Measurements from ENCODE around the gene THAP7.
"Not testable (repeated sequence)": the region's sequence is repeated elsewhere in the genome, so short reads cannot be mapped to it uniquely, and the experiment has no call there.

THAP7 gene

DNA sequence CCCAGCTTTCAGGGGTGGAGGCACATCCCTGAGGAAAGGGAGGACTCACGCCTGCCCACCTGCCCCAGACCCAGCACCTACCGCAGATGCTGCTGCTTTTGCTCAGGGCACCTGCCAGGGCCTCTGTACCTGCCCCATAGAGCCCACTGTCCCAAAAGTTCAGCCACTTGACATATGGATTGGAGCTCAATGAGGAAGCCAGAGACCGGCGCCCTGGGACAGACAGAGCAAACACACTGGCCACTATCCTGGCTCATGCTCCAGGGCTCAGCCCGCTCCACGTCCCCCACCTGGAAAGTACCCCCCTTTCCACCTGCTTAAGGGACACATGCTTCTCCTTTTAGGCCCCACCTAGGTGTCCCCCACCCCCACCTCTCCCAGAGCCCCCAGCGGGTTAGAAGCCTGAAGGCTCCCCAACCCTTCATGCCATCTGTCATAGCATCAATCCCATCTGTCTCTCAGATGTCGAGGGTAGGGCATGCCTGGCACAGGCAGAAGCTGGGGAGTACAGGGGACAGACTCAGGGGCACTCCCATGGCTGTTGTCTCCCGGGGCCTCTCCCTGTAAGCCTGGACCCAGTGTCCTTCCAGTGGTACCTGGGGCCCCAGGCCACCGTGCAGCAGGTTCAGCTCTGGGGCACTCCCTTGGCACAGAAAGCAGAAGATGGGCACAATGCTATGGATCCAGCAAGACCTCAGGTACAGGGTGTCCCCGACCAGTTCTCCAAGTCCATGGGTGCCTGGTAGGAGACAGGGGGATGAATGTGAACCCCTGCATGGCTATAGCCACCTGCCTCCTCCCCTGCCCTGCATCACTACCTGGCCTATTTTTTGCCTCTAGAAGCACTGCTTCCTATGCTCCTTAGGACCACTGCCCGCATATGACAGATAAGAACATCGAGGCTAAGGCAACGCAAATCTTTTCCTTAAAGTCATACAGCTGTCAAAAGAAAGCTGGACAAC lies 10.8 kb upstream of the THAP7 start:
- DNase-seq, result no peak

GRCh38 chr22:21010426-21011113 lies 8.7 kb upstream of the THAP7 start:
- no peak for DNase-seq

DNA sequence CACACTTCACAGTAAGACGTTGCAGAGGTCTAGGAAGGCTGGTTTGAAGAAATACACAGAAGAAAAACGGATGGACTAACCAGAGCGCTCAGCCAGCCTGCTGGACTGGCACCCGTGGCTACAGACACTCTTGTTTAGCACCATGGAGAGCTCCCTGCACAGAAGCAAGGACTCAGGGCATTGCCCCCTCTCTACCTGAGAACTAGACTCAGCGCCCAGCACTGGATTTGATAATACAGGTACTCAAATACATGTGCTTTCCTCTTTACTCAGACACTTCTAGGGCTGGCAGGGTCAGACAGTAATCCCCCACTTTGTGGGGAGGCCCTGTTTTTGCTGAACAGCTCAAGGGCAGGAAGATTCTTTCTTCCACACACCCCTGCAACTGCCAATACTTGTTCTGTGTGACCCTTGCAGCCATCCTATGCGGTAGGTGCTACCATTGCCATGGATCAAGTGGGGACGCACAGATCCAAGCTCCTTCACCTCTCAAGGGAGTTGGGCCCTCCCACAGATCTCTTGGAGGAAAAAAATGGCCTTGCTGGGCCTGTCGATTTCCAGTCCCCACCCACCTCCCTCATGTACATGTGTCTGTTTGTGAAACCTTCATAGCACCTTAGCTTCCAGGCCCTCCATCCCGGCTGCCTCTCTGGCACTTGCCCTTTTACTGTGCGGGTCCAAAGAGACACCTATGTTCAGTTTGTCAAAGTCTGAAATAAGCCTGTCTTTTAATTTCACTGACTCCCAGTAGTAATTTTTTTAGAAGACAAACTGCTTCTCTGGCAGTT lies 7.9 kb upstream of the THAP7 start:
- DNase-seq, result no peak

DNA sequence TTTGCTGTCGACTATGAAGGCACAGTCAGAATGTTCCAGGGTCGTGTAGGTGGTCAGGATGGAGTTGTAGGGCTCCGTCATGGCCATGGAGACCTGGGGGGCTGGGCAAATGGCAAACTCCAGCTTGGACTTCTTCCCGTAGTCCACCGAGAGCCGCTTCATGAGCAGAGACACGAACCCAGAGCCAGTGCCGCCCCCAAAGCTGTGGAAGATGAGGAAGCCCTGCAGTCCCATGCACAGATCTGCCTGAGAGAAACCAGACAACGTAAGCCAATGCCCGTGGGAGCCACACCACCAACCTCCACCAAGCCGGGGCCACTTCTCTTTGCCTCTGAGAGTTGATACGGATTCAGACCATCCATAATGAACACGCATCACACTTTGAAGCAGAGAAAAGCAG lies 7.3 kb upstream of the THAP7 start:
- not testable (repeated sequence) for DNase-seq

DNA sequence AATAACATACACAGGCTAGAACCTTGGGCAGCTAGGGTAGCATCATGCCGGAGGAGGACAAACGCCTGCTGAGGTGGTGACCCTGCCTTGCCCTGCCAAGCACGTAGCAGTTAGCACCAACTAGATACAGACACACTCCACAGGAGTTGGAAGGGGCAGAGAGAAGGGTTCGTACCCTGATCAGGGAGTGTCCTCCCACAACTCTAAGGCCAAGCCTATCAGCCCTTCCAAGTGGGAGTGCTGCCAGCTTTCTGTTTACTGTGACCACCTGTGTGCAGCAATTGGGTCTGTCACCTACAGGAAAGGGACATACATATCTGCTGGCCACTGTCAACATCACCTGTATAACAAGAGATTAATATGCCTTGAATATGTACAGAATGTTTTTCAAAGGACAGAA lies 1.9 kb upstream of the THAP7 start:
- no peak for DNase-seq

- no peak for DNase-seq
Observed at GRCh38 chr22:21000987-21001600, 824 bp downstream of the THAP7 start.

DNA sequence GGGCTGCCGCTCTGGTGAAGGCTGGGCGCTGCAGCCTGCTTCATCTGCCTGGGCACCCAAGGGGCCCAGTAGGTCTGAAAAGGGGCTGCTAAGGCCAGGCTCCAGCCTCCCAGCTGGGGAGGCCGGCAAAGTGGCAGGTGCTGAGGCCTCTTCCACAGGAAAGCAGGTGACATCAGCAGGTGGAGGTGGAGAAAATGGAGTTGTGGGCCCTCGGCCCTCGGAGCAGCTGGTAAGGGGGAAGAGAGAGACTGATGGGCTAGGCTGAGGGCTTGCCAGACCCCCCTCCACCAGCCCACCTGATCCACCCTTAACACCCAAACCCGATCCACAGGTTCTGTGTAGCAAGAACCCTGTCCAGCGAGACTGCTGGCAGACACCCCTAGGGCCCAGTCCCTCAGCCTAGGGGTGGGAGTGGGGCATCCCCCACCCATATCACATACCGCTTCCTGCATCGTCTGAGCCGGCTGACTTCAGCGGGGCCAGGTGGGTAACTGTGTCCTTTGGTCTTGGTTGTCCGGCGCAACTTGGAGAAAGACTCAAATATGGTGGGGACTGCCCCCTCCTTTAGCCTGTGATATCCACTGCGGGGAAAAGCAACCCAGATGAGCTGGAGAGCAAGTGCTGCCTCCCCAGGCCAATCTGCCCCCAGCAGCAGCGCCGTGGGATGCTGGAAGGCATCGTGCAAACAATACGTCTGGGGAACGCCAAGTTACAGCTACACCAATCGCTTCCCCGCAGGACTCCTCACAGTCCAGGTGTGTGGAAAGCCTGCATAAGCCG lies 1.5 kb downstream of the THAP7 start:
- DNase-seq, result no peak

DNA sequence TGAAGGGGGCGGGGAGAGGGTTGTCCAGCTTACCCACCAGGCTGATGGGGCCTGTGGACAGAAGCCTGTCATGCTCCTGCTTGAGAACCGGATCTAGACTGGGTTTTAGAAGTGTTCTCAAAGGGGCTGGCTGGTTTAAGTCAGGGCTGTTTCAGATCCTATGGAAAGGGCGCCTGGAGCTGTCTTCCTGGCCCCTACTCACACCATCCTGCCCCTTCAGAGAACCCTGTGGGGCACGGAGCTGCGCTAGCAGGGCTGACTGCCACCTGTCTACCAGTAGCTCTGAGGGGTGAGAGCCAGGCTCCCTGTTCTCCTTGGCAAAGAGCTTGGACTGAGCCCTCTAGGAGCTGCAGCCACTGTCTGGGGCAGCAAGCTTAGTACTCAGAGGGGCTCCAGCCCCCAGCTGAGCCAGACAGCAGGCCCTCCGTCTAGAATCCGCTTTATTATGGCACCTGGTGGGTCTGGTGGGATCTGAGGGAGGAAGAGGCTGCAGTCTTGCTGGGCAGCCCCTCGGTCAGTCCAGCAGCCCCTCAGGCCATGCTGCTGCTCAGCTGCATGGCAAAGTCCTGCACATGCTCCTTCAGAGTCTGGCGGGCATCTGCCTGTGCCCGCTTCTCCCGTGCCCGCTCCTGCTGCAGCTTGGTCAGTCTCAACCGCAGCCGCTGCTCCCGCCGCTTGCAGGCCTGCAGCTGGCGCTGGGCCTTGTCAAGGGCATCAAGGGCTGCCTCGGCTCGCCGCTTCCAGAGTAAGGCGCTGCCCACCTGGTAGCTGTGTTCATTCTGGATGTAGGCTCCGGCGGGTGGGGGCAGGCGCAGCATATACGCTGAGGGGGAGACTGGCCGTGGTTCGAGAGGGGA lies 2.3 kb downstream of the THAP7 start:
- DNase-seq, result no peak

GRCh38 chr22:20998411-20999336 lies 3.2 kb downstream of the THAP7 start:
- DNase-seq, result no peak

- DNase-seq, result no peak
Observed at GRCh38 chr22:20997536-20998257, 4.2 kb downstream of the THAP7 start.

DNA sequence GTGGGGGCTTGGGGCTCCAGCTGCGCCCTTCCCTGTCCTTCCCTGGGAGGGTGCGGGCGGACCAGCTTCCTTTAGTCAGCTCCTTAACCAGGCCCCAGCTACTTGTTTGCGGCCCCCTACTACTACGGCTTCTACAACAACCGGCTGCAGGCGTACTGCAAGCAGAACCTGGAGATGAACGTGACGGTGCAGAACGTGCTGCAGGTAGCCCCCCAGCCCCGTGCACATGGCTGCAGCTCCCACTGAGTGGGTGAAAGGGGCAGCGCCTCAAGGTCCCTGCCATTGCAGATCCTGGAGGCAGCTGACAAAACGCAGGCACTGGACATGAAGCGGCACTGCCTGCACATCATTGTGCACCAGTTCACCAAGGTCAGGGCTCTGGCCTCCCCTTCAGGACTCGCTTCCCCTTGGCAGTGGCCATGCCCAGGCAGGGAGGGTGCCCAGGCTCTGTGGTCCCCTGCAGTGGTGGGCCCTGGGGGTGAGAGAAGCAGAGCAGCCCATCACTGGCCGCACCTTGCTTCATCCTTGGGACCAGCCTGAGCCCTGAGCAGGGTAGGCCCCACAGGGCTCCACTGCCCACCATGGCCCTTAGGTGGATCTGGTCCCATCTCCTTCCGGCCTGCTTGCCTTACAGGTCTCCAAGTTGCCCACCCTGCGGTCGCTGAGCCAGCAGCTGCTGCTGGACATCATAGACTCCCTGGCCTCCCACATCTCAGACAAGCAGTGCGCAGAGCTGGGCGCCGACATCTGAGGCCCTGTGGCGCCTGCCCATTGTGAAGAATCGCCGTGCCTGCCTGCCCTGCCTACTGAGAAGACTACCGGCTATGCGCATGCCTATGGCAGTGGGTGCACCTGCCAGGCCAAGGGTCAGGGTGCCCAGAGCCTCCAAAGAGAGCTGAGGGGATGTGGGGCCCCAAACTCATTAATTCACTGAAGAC lies 5.1 kb downstream of the THAP7 start:
- no peak for DNase-seq

GRCh38 chr22:20996031-20996410 lies 5.9 kb downstream of the THAP7 start:
- no peak for DNase-seq

GRCh38 chr22:20995329-20996030 lies 6.4 kb downstream of the THAP7 start:
- DNase-seq, result no peak

GRCh38 chr22:20994902-20995241 lies 7.0 kb downstream of the THAP7 start:
- DNase-seq, result no peak

DNA sequence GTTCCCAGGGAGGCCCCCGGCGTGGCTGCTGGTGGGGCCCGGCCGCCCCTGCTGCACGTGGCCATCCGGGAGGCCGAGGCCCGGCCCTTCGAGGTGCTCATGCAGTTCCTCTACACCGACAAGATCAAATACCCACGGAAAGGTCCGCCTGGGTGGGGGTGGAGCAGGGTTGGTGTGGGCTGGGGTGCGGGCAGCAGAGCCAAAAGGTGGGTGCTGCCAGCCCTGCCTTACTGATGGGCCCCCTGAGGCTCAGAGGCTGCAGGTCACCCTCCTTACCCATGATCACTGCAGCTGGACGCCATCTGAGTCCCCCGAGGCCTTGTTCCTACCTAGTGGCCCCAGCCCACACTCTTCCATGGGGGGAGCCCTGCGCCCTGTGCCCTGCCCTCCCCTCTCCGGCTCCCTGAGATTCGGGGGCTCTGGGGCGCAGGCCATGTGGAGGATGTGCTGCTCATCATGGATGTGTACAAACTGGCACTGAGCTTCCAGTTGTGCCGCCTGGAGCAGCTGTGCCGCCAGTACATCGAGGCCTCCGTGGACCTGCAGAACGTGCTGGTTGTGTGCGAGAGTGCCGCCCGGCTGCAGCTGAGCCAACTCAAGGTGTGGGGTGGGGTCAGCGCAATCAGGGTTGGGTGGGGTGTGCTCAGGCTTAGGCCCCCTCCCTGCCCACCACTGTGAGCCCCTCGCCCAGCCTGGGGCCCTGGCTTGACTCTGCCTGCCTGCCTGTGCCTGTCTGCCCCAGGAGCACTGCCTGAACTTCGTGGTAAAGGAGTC lies 7.6 kb downstream of the THAP7 start:
- no peak for DNase-seq

DNA sequence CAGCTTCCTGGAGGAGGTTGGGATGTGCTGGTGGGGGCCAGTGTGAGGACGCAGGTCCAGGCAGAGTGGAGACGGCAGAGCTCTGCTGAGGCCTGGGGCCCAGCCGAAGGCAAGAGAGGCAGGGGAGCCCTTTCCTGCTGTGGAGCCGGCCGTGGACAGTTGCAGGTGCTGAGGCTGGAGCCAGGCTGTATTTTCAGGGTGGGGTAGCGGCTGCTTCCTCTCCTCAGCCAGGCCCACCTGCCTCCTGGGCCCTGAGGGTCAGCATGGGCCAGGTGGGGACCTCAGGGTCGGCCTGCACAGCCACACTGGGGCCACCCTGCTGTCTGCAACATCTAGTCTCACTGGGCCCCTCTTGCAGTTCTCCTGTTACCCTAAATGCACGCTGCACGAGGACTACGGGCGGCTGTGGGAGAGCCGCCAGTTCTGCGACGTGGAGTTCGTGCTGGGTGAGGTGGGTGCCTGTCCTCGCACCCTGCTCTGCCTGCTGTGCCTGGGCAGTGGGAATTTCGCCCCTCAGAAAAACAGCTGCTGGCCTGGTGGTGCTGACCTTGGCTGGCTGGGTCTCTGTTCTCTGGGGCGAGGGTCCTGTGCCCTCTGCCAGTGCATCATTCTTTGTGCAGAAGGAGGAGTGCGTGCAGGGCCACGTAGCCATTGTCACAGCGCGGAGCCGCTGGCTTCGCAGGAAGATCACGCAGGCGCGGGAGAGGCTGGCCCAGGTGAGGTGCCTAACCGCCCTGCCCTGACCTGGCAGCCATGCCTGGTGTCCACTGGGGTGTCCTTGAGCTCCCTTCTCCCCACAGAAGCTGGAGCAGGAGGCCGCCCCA lies 8.4 kb downstream of the THAP7 start:
- DNase-seq, result no peak

Measured in CD4-positive, alpha-beta T cell treated with Interleukin-15 for 1 hour (primary cell).